Daoy (cell line): ENCODE data around the gene RAB27A. TPM values are rescaled to one million over a fixed set of nuclear protein-coding genes. Genes with fewer than 3 reads are reported as not detected.
A peak's percentile ranks its signal among the peaks of the same experiment; 100 is the strongest.

Experiments used
- DNase-seq: peaks from one replicate; pipeline ENCODE4 v3.0.0-alpha.2; 2015; ENCODE audit warnings: low read depth
- total RNA-seq: library from RNA; depleted of rRNA; stranded (reverse); fragments of >200 nt; shearing (Covaris generic); gene quantifications from 2 replicates; pipeline ENCODE4 v1.2.3, GENCODE V29; 2014

The RAB27A gene
- total RNA-seq, 1 experiment from 2014 or later, result 6.5 TPM

- DNase-seq, result no peak
Measured at GRCh38 chr15:55226127-55226526, 63.5 kb downstream of the RAB27A start.

DNA sequence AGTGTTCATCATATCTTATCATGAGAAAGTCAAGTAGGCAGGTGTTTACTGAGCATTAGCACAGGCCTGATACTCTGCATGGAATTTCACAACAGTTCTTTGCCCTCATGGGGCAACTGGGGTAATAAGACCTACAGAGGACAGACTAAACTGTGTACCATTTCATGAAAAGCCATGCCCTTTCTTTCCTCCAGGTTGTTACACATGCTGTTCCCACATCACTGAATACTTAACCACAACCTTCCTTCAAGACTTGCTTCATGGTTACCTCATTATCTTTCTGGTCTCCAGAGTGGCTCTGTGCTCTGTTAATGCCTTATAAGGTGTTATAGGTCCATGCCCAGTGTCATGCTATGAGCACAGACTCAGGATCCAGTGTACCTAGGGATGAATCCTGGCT lies 64.7 kb downstream of the RAB27A start:
- DNase-seq, result no peak

- no peak for DNase-seq
Measured at GRCh38 chr15:55222588-55222987, 67.0 kb downstream of the RAB27A start.

DNA sequence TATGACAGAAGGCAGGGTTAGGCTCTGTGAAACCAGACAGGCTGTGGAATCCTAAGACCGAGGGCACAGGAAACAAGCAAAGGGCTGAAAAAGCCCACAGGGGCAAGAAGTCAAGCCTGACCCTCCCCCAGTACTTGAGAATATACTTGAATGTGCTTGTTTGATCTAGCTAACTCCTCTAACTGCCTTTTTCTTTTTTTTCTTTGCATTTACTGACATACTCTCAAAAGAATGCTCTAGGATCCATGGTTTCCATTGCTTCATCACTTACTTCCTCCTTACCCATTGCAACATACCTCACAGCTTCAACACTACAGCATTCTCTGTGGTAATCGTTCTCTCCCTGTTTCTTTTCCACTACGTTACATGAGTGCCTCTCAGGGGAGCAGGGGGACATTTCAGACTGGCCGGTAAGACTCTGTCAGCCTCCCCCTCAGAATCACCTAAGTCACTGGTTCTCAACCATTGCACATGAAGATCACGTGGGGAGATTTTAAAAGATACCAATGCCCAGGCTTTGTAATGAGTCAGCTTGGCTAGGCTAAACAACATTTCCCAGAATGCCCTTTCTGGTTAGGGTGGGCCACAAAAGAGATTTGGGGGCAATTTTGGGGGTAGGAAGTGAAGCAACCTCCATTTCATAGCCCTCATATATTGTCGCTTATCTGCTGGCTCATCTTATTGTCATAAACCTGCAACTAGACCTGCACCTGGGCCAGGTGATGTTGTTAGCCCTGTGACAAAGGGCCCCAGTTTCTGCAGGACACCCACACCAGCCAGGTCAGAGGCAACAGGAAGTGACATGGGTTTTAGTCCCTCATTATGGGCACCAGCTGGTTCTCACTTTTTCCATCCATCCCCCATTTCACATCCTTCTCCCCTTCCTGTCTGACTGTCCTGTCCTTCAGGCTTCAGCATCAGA lies 68.3 kb downstream of the RAB27A start:
- peak; percentile 49 for DNase-seq

GRCh38 chr15:55220606-55221005 lies 69.0 kb downstream of the RAB27A start:
- DNase-seq, result no peak

- DNase-seq, result no peak
Measured at GRCh38 chr15:55218056-55218455, 71.6 kb downstream of the RAB27A start.

GRCh38 chr15:55204464-55204863 lies 85.1 kb downstream of the RAB27A start:
- DNase-seq, result no peak

GRCh38 chr15:55202206-55202605 lies 87.4 kb downstream of the RAB27A start:
- no peak for DNase-seq

DNA sequence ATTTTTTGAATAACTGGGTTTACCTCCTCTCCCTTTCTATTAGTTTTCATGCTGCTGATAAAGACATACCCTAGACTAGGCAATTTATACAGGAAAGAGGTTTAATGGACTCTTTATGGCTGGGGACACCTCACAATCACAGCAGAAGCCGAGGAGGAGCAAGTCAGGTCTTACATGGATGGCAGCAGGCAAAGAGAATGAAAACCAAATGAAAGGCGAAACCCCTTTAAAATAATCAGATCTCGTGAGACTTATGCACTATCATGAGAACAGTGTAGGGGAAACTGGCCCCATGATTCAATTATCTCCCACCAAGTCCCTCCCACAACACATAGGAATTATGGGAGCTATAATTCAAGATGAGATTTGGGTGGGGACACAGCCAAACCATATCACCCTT lies 90.9 kb downstream of the RAB27A start:
- no peak for DNase-seq

DNA sequence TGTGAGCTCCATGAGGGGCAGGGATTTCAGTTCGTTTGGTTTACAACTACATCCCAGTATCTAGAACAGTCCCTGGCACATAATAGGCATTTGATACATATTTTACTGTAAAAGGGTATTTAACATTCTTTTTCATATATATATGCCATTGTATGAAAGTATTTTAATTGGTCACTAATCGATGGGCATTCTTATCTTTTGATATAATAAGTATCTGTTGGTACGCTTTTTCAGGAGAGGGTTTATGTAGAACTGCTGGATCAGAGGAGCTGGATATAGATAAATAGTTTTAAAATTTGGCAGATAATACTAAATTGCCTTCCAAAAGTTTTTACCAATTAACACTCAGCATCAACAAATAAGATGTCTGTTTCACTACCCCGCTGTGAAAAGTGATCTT lies 91.9 kb downstream of the RAB27A start:
- DNase-seq, result no peak

DNA sequence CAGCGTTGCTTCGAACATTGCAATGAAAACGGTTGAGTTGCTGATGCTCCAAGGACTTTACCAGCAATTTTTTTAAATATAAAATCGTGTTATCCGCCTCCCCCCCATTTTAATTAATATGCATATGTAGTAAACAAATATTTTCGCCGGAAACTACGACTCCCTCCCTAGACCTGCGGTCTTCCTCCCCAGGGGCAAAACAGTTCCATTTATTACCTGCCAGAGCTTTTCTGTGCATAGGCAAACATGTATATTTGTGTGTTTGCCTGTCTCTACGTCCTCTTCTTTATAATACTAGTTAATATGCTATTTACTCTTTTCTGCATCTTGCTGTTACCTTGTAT lies 92.3 kb downstream of the RAB27A start:
- no peak for DNase-seq

DNA sequence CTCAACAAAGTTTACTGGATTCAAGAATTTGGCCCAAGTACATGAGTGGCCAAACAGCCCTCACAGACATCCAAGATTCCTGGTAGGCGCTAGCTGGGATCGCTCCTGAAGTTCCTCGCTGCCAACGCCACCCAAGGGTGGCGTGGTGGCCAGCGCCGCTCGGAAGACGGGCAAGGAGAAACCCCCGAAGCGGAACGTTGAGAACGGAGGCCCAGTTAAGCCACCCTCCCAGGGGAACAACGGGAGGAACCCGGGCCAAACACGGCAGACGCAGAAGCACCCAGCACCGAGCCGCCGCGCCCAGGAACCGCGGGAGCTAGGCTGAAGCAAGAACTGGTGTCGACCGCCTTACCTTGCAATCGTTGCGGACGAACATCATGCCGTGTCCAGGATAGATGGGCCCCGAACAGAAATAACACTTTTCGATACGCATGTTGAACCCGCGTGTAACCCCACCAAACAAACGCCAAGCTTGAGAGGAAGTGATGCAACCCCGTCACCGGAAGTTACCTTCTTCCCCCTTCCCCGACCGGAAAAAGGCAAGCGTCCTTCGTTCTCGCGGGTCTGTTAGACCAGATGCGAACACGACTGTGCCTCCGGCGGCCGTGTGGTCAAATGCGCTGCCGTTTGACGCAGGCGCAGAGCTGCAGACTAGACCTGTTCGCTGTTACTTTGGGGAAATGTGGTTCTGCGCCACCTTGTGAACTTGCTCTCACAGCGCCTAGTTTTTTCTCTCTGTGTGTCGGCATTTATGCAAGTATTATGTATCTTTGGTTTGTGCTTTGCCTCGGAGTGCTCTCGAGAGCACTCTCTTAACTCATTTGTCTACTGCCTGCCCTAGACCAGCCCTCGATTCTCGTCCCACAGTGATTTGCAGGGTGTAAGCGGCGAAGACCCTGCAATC lies 92.9 kb downstream of the RAB27A start, which contains the start of gene RSL24D1:
TSS of gene RSL24D1 (minus strand) at position 484 of the 904 bp plus-strand sequence. CDS start at position 433, 51 bp downstream.
- peak; percentile 99 for DNase-seq

GRCh38 chr15:55195996-55196395 lies 93.6 kb downstream of the RAB27A start:
- no peak for DNase-seq

DNA sequence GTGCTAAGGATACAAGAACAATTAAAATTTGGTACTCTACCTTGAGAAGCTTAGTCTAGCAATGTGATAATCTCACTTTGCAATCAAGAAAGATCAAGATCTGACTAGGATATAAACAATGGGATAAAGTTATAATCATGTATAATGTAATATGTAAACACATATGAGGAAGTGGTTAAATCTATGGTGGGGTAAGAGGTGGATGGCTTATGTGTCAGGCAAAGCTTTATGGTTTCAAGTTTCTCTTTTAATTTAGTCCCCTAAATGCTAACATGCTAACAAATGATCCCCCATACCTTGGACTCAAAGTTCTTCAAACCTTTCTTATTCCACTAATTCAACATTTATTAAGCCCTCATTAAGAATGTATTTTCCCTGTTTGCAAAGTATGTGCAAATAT lies 95.4 kb downstream of the RAB27A start:
- DNase-seq, result no peak

- no peak for DNase-seq
Measured at GRCh38 chr15:55186331-55186730, 103.3 kb downstream of the RAB27A start.

DNA sequence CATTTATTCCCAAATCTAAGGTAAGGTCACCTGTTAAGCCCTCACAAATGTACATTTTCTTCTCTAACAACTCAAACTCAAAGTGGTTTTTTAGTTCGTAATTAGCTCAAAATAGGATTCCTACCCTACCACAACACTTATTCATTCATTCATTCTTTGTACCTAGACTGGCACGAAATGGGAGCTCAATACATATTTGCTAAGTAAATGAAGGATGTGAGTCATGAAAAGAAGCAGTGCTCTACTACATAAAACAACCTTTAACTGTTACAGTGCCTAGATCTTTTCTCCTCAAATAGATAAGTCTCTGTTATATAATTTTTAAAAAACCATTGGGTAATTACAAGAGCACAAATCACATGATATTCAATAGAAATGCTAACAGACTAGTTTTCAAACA lies 105.9 kb downstream of the RAB27A start:
- DNase-seq, result no peak

DNA sequence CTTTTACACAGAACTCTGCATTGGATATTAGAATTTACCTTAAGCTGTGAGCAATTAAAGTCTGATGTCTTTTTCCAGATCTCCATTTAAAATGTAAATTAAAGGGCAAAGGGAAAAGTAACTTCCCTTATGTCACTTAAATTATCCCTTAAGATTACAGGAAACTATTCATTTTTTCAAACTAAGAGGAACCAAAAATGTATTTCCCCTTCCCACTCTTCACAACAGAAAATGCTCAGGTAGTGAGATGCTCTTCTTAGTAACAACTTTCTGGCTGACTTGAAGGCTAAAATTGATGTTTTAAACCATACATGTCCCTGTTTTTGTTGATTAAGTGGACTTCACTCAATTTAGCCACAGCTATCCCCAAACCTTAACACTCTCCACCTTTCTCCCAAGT lies 110.5 kb downstream of the RAB27A start:
- DNase-seq, result no peak

DNA sequence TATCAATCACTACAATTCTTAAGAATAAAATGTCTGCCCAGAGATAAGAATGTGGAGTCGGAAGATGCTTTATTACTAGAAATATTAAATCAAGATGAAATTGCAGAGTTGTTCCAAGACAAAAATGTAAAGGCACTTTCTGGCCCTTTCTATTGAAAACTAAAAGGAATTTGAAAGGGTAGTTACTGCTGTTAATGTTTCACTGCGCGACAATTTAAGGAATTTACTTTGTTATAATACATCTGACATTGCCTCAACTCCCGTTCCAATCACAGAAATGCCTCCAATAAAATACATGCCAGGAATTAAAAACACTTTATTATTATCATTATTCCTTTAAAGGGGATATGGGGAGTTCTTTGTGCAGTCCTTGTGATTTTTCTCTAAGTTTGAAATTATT lies 119.3 kb downstream of the RAB27A start:
- DNase-seq, result no peak

- DNase-seq, result peak; percentile 52
Measured at GRCh38 chr15:55168350-55168974, 121.2 kb downstream of the RAB27A start.

- no peak for DNase-seq
Measured at GRCh38 chr15:55164284-55164683, 125.3 kb downstream of the RAB27A start.
